K562 (cell line): Measurements from ENCODE around the gene NMRK1. TPM values are rescaled to one million over a fixed set of nuclear protein-coding genes. Genes with fewer than 3 reads are reported as not detected.

Experiments
- CHAMP1 ChIP-seq: fragments of 450-650 bp; IDR thresholded peaks from 2 replicates; pipeline ENCODE4 v1.6.1; 2016; ENCODE audit warnings: mild to moderate bottlenecking
- KDM5B ChIP-seq: fragments of 200-600 bp; sonication (generic); IDR thresholded peaks from 2 replicates; pipeline ENCODE4 v1.6.1; 2012; ENCODE audit warnings: low read depth, mild to moderate bottlenecking, moderate library complexity, low read length, control low read depth, inconsistent platforms; ENCODE audit not compliant: insufficient replicate concordance
- MEF2A ChIP-seq: IDR thresholded peaks from 2 replicates; pipeline ENCODE4 v1.6.1; 2011; ENCODE audit warnings: low read depth, mild to moderate bottlenecking, low read length, moderate library complexity; ENCODE audit not compliant: control insufficient read depth
- MEIS2 ChIP-seq: fragments of 450-650 bp; IDR thresholded peaks from 2 replicates; pipeline ENCODE4 v1.6.1; 2014; ENCODE audit warnings: mild to moderate bottlenecking; ENCODE audit not compliant: partially characterized antibody
- SPI1 ChIP-seq: IDR thresholded peaks from 2 replicates; pipeline ENCODE4 v1.6.1; 2011; ENCODE audit warnings: low read depth, low read length, control low read depth, borderline replicate concordance
- TARDBP ChIP-seq: fragments of 450-650 bp; IDR thresholded peaks from 2 replicates; pipeline ENCODE4 v1.6.1; 2016
- ZNF165 ChIP-seq: fragments of 250-450 bp; sonication (Bioruptor Pico); IDR thresholded peaks from 2 replicates; pipeline ENCODE4 v1.4.0; 2020; ENCODE audit warnings: borderline replicate concordance
- polyA plus RNA-seq, 8 experiments: library from polyadenylated mRNA; depleted of rRNA in 4 of 8; stranded (reverse) in 5 of 8; unstranded in 3 of 8; fragments of >200 nt; fragmentation: Nextera tagmentation in 2 of 8; fragmentation: Illumina TruSeq in 1 of 8; extraction: Ambion mirVana in 2 of 8; extraction: Trizol in 1 of 8; gene quantifications; 2 replicates each; pipeline versions ENCODE4 v1.2.1 to v1.2.3, GENCODE V29; 2011 to 2014; ENCODE audit warnings: inconsistent platforms in 1 of 8, missing spikeins in 1 of 8
- total RNA-seq, 7 experiments: library from RNA; depleted of rRNA in 6 of 7; stranded (reverse); fragments of >200 nt in 6 of 7; fragmentation: Illumina TruSeq in 2 of 7; extraction: Trizol in 2 of 7; gene quantifications; 2 replicates each; pipeline versions ENCODE4 v1.2.1 to v1.2.3, GENCODE V29; 2011 to 2021; ENCODE audit warnings: low replicate concordance in 1 of 7
- TF ChIP-seq, protein P1 (sequence below), 2 experiments: fragments of 450-650 bp in 1 of 2; sonication (generic) in 1 of 2; formaldehyde crosslinking in 1 of 2; IDR thresholded peaks; 2 replicates each; pipeline versions ENCODE4 v1.7.1 to v1.9.0; 2016 to 2022; ENCODE audit warnings: inconsistent platforms in 1 of 2, mild to moderate bottlenecking in 1 of 2, missing genetic modification reagents in 1 of 2

NMRK1 gene
- total and polyA plus RNA-seq, 9 of the 15 experiments (the other 6 are each of a cell fraction or from before 2014, with no cell fraction given), result 1.1 to 3.5 (median 1.7) TPM

GRCh38 chr9:75088646-75089372 lies 854 bp upstream of the NMRK1 start (continued):
- peak; percentile 77 for TF ChIP-seq MEIS2
- TF ChIP-seq, protein P1, sequence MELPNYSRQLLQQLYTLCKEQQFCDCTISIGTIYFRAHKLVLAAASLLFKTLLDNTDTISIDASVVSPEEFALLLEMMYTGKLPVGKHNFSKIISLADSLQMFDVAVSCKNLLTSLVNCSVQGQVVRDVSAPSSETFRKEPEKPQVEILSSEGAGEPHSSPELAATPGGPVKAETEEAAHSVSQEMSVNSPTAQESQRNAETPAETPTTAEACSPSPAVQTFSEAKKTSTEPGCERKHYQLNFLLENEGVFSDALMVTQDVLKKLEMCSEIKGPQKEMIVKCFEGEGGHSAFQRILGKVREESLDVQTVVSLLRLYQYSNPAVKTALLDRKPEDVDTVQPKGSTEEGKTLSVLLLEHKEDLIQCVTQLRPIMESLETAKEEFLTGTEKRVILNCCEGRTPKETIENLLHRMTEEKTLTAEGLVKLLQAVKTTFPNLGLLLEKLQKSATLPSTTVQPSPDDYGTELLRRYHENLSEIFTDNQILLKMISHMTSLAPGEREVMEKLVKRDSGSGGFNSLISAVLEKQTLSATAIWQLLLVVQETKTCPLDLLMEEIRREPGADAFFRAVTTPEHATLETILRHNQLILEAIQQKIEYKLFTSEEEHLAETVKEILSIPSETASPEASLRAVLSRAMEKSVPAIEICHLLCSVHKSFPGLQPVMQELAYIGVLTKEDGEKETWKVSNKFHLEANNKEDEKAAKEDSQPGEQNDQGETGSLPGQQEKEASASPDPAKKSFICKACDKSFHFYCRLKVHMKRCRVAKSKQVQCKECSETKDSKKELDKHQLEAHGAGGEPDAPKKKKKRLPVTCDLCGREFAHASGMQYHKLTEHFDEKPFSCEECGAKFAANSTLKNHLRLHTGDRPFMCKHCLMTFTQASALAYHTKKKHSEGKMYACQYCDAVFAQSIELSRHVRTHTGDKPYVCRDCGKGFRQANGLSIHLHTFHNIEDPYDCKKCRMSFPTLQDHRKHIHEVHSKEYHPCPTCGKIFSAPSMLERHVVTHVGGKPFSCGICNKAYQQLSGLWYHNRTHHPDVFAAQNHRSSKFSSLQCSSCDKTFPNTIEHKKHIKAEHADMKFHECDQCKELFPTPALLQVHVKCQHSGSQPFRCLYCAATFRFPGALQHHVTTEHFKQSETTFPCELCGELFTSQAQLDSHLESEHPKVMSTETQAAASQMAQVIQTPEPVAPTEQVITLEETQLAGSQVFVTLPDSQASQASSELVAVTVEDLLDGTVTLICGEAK (IDR thresholded peaks at IDR 0.05), result no peak
- TF ChIP-seq, protein P1 (CRISPR knock-in tag; IDR thresholded peaks at IDR 0.05), result no peak
- no peak for TF ChIP-seq CHAMP1
- no peak for TF ChIP-seq TARDBP
- peak; percentile 14 for TF ChIP-seq KDM5B
- TF ChIP-seq MEF2A, result no peak
- TF ChIP-seq ZNF165 (CRISPR knock-in tag), result no peak
- peak; percentile 100 for TF ChIP-seq SPI1
